NCI-H1092 (cell line): ENCODE data around the gene RRP1B.
"Not testable (repeated sequence)": the region's sequence is repeated elsewhere in the genome, so short reads cannot be mapped to it uniquely, and the experiment has no call there.

Experiments used
- DNase-seq: peaks from one replicate; lab custom pipeline; 2025; lab: John Stamatoyannopoulos, UW

Gene RRP1B

GRCh38 chr21:43697758-43698643, 38.6 kb downstream of the RRP1B start:
- no peak for DNase-seq

GRCh38 chr21:43699492-43699777, 40.1 kb downstream of the RRP1B start:
- DNase-seq: not testable (repeated sequence)

GRCh38 chr21:43699933-43700599, 40.7 kb downstream of the RRP1B start:
- DNase-seq: no peak

GRCh38 chr21:43701936-43702784, 42.8 kb downstream of the RRP1B start:
- no peak for DNase-seq

- no peak for DNase-seq
These were observed 43.4 kb downstream of the RRP1B start for GRCh38 chr21:43702785-43703034.

GRCh38 chr21:43703035-43703880, 43.9 kb downstream of the RRP1B start:
- DNase-seq: no peak

GRCh38 chr21:43707462-43707861, 48.1 kb downstream of the RRP1B start:
- no peak for DNase-seq

GRCh38 chr21:43708745-43709381, 49.5 kb downstream of the RRP1B start:
- DNase-seq: no peak

GRCh38 chr21:43712268-43712942, 53.0 kb downstream of the RRP1B start:
- DNase-seq: peak; percentile 15

- not testable (repeated sequence) for DNase-seq
These were observed 53.8 kb downstream of the RRP1B start for GRCh38 chr21:43713123-43713522.

- DNase-seq: no peak
These were observed 57.2 kb downstream of the RRP1B start for GRCh38 chr21:43716376-43717165.

- DNase-seq: no peak
These were observed 58.0 kb downstream of the RRP1B start for GRCh38 chr21:43717166-43717853.

GRCh38 chr21:43717967-43718871, 58.9 kb downstream of the RRP1B start:
- DNase-seq: no peak

GRCh38 chr21:43718872-43719747, 59.8 kb downstream of the RRP1B start, which contains the start of gene PDXK:
PDXK (plus strand) TSS chr21:43719129; CDS start chr21:43719295, 166 bp downstream.
- DNase-seq: peak; percentile 77

- DNase-seq: no peak
These were observed 60.6 kb downstream of the RRP1B start for GRCh38 chr21:43719748-43720538.

- DNase-seq: no peak
These were observed 61.3 kb downstream of the RRP1B start for GRCh38 chr21:43720539-43721166.
